HepG2 (cell line): ENCODE data around the gene FOLR3. TPM values are rescaled to one million over a fixed set of nuclear protein-coding genes. Genes with fewer than 3 reads are reported as not detected.

ENCODE experiments used
- ATAC-seq: fragments of 200-7000 bp; cut with Tn5 transposase; 3 replicates; pipeline ENCODE4 v1.9.1; 2020; ENCODE audit warnings: mild to moderate bottlenecking, moderate library complexity
- BruUV-seq: library from RNA; stranded (reverse); fragments of 400-500 nt; replicated peaks from 2 replicates; lab custom pipeline; 2021; lab: Mats Ljungman, UMichigan
- CTCF ChIA-PET: fragments of 300-600 bp; formaldehyde crosslinking; extraction: SDS; loops from one replicate; lab custom pipeline; 2021; ENCODE audit warnings: low total read pairs, inconsistent platforms, low intra/inter-chr PET ratio; lab: Yijun Ruan, JAX
- POLR2A ChIA-PET: fragments of 350-600 bp; sonication (Branson Sonifier 250); formaldehyde crosslinking; loops from one replicate; lab custom pipeline; 2020; ENCODE audit warnings: antibody characterized with exemption, inconsistent platforms; lab: Yijun Ruan, JAX
- DNase-seq: peaks from one replicate; pipeline ENCODE4 v3.0.0-alpha.2; 2015; ENCODE audit warnings: low spot score
- FAIRE-seq: peaks from 3 replicates; lab custom pipeline; 2011; peaks lifted over from hg19 to GRCh38; lab: Jason Lieb, UNC
- H2AFZ ChIP-seq: one replicate; pipeline ENCODE4 v1.6.1; 2011; ENCODE audit warnings: low read length, inconsistent platforms
- H3K27ac ChIP-seq: fragments of 300-600 bp; 3 replicates; pipeline ENCODE4 v1.8.0; 2011; ENCODE audit warnings: mixed run types, mild to moderate bottlenecking, mixed read lengths, low read length, inconsistent platforms; ENCODE audit not compliant: insufficient read depth; ENCODE audit errors: extremely low read length
- H3K27me3 ChIP-seq, 2 experiments: fragments of 200-600 bp in 1 of 2; 2 replicates in 1 of 2; 3 replicates in 1 of 2; pipeline versions ENCODE4 v1.6.0 to v1.8.0; 2011; ENCODE audit warnings: low read length in 2 of 2, mild to moderate bottlenecking in 2 of 2, moderate library complexity in 2 of 2, inconsistent platforms in 1 of 2; ENCODE audit not compliant: insufficient read depth in 2 of 2, control insufficient read depth in 1 of 2
- H3K36me3 ChIP-seq, 2 experiments: fragments of 200-600 bp in 1 of 2; replicated peaks in 1 of 2; 2 replicates in 1 of 2; 3 replicates in 1 of 2; pipeline versions ENCODE4 v1.5.1 to v1.8.0; 2011; ENCODE audit warnings: low read length in 2 of 2, inconsistent platforms in 1 of 2; ENCODE audit not compliant: insufficient read depth in 2 of 2, control insufficient read depth in 1 of 2
- H3K4me1 ChIP-seq: 2 replicates; pipeline ENCODE4 v1.5.1; 2012; ENCODE audit warnings: low read length, inconsistent platforms; ENCODE audit not compliant: insufficient read depth
- H3K4me2 ChIP-seq: 2 replicates; pipeline ENCODE4 v1.6.0; 2011; ENCODE audit warnings: low read depth, low read length, inconsistent platforms
- H3K4me3 ChIP-seq, 3 experiments: fragments of 200-600 bp in 1 of 3; sonication (generic), shearing (Covaris generic) in 1 of 3; replicated peaks in 1 of 3; 2 replicates each; pipeline ENCODE4 v1.5.1; 2011 to 2016; ENCODE audit warnings: low read length in 3 of 3, inconsistent platforms in 2 of 3, low read depth in 2 of 3, mild to moderate bottlenecking in 2 of 3, control low read depth in 1 of 3, mixed read lengths in 1 of 3; ENCODE audit not compliant: insufficient read depth in 1 of 3
- H3K79me2 ChIP-seq: one replicate; pipeline ENCODE4 v1.6.1; 2011; ENCODE audit warnings: low read length, inconsistent platforms; ENCODE audit not compliant: insufficient read depth
- H3K9ac ChIP-seq: 2 replicates; pipeline ENCODE4 v1.6.0; 2011; ENCODE audit warnings: mild to moderate bottlenecking, low read depth, low read length, inconsistent platforms; ENCODE audit not compliant: insufficient read depth
- H3K9me3 ChIP-seq: 2 replicates; pipeline ENCODE4 v1.5.1; 2012; ENCODE audit warnings: mild to moderate bottlenecking, low read length
- H4K20me1 ChIP-seq: 2 replicates; pipeline ENCODE4 v1.6.0; 2011; ENCODE audit warnings: inconsistent platforms, mild to moderate bottlenecking, low read length, moderate library complexity; ENCODE audit not compliant: insufficient read depth
- HMG20A ChIP-seq: IDR thresholded peaks from 2 replicates; pipeline ENCODE4 v1.6.1; 2016; ENCODE audit warnings: borderline replicate concordance
- KDM3A ChIP-seq: IDR thresholded peaks from 2 replicates; pipeline ENCODE4 v1.6.1; 2018; ENCODE audit warnings: low read depth, missing compliant biosample characterization
- KLF6 ChIP-seq: IDR thresholded peaks from 2 replicates; pipeline ENCODE4 v1.8.0; 2016; ENCODE audit warnings: missing biosample characterization, missing genetic modification reagents
- SKI ChIP-seq: fragments of 450-650 bp; IDR thresholded peaks from one replicate; pipeline ENCODE4 v1.6.1; 2018; ENCODE audit warnings: mild to moderate bottlenecking; ENCODE audit not compliant: partially characterized antibody
- YEATS2 ChIP-seq: sonication (generic); formaldehyde crosslinking; IDR thresholded peaks from 2 replicates; pipeline ENCODE4 v1.4.0; 2020; ENCODE audit warnings: missing genetic modification reagents, borderline replicate concordance
- ZNF205 ChIP-seq: IDR thresholded peaks from 2 replicates; pipeline ENCODE4 v1.6.1; 2018; ENCODE audit warnings: missing biosample characterization, missing genetic modification reagents
- ZNF879 ChIP-seq: sonication (generic); formaldehyde crosslinking; IDR thresholded peaks from 2 replicates; pipeline ENCODE4 v1.8.1; 2023; ENCODE audit warnings: missing genetic modification reagents
- WGBS: methylation state at CpG from one replicate; pipeline ENCODE4 v1.1.6; 2017; ENCODE audit warnings: low lambda C conversion rate; 5-methylcytosine and 5-hydroxymethylcytosine counted together
- in situ Hi-C: cut with HindIII; loops from 2 replicates; pipeline ENCODE4 v1.10.0; 2017; ENCODE audit warnings: low pct_unique_long_range_greater_than_20kb; ENCODE audit not compliant: extremely low pct_ligation_motif_present
- intact Hi-C: fragments of 100-400 bp; cut with micrococcal nuclease; formaldehyde crosslinking; loops from one replicate; pipeline ENCODE4 v1.10.0; 2022; ENCODE audit not compliant: unreplicated experiment
- polyA plus RNA-seq, 8 experiments: library from polyadenylated mRNA; depleted of rRNA in 3 of 8; stranded (reverse) in 7 of 8; unstranded in 1 of 8; fragments of >200 nt; fragmentation: Illumina TruSeq in 4 of 8; extraction: Trizol in 4 of 8; gene quantifications; 2 replicates each; pipeline versions ENCODE4 v1.2.1 to v1.2.3, GENCODE V29; 2011 to 2016; ENCODE audit warnings: low read depth in 4 of 8, missing spikeins in 1 of 8, mixed read lengths in 1 of 8; ENCODE audit not compliant: insufficient read depth in 1 of 8
- total RNA-seq, 5 experiments: library from RNA; depleted of rRNA; stranded (reverse); fragments of >200 nt; fragmentation: Illumina TruSeq; extraction: Trizol; gene quantifications; 2 replicates each; pipeline ENCODE4 v1.2.3, GENCODE V29; 2016; ENCODE audit warnings: low read depth in 1 of 5
- TF ChIP-seq, protein P1 (sequence below): sonication (generic); formaldehyde crosslinking; IDR thresholded peaks from 2 replicates; pipeline ENCODE4 v1.4.0; 2020; ENCODE audit warnings: missing genetic modification reagents
- TF ChIP-seq, protein P2 (sequence below): sonication (generic); formaldehyde crosslinking; IDR thresholded peaks from 2 replicates; pipeline ENCODE4 v1.4.0; 2020; ENCODE audit warnings: mild to moderate bottlenecking, missing genetic modification reagents
- TF ChIP-seq, protein P3 (sequence below): sonication (generic); formaldehyde crosslinking; IDR thresholded peaks from 2 replicates; pipeline ENCODE4 v1.5.0; 2020; ENCODE audit warnings: mild to moderate bottlenecking, missing genetic modification reagents, borderline replicate concordance
- TF ChIP-seq, protein P4 (sequence below): sonication (generic); formaldehyde crosslinking; IDR thresholded peaks from 2 replicates; pipeline ENCODE4 v1.4.0; 2020; ENCODE audit warnings: missing genetic modification reagents, borderline replicate concordance
- TF ChIP-seq, protein P5 (sequence below): sonication (generic); formaldehyde crosslinking; conservative IDR thresholded peaks from 2 replicates; pipeline ENCODE4 v1.5.0; 2020; ENCODE audit warnings: missing genetic modification reagents

FOLR3 gene
- total and polyA plus RNA-seq, 2 of the 13 experiments (the other 11 are each of a cell fraction or from before 2014, with no cell fraction given), result not detected

DNA sequence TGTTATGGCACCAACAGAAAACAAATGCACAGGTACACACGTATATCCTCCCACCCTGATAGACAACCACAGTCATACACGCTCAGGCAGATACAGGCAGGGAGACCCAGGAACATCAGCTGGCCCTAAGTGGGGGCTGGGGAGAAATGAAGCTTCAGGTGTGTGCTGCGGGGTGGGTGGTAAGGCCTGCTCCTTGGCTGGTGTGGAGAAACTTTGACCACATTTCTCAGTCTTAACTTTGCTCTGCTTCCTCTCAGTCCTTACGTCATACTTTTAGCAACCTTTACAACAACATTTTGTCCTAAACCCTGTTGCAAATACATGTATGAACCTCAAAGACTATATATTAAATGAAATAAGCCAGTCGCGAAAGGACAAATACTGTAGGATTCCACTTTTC, 16.3 kb upstream of the FOLR3 start (continued):
- no peak for TF ChIP-seq KLF6 (CRISPR knock-in tag)
- TF ChIP-seq, protein P1, sequence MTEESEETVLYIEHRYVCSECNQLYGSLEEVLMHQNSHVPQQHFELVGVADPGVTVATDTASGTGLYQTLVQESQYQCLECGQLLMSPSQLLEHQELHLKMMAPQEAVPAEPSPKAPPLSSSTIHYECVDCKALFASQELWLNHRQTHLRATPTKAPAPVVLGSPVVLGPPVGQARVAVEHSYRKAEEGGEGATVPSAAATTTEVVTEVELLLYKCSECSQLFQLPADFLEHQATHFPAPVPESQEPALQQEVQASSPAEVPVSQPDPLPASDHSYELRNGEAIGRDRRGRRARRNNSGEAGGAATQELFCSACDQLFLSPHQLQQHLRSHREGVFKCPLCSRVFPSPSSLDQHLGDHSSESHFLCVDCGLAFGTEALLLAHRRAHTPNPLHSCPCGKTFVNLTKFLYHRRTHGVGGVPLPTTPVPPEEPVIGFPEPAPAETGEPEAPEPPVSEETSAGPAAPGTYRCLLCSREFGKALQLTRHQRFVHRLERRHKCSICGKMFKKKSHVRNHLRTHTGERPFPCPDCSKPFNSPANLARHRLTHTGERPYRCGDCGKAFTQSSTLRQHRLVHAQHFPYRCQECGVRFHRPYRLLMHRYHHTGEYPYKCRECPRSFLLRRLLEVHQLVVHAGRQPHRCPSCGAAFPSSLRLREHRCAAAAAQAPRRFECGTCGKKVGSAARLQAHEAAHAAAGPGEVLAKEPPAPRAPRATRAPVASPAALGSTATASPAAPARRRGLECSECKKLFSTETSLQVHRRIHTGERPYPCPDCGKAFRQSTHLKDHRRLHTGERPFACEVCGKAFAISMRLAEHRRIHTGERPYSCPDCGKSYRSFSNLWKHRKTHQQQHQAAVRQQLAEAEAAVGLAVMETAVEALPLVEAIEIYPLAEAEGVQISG (CRISPR knock-in tag), result no peak
- TF ChIP-seq ZNF879 (CRISPR knock-in tag), result no peak

DNA sequence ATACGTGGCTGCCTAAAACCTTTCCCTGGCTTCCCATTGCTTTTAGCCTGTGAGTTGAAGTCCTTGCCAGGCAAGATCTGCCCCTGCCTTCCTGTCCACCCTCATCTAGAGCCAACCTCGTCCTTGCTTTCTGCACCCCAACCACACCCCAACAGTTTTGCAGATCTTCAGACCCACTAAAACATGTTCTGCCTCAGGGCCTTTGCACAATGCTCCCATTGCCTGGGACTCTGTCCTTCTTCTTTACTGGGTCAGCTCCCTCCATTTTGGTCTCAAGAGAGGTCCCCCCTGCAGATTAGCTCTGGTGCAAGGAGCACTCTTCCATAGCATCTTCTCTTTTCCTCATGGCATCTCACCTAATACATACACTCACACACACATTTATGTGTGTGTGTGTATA, 14.6 kb upstream of the FOLR3 start:
- no peak for FAIRE-seq
- no peak overlapping the region for H2AFZ ChIP-seq
- ChIA-PET POLR2A (no interaction called here), CTCF (no interaction called here)
- no peak overlapping the region for H3K4me3 ChIP-seq
- ATAC-seq, result no peak
- no peaks in the 10 kb centered on the region for H4K20me1 ChIP-seq
- no peaks in the 10 kb centered on the region for H3K36me3 ChIP-seq
- no peak overlapping the region for H3K27ac ChIP-seq
- no peaks in the 10 kb centered on the region for H3K79me2 ChIP-seq
- DNase-seq, result no peak
- H3K9me3 ChIP-seq, result no peaks in the 10 kb centered on the region
- in situ Hi-C loops (no loop called here), intact Hi-C loops (no loop called here)
- peaks cover 6% of the 10 kb centered on the region; the same call in 1 of the 2 replicates for H3K4me1 ChIP-seq
- no TSS peak for BruUV-seq
- H3K4me2 ChIP-seq, result no peak overlapping the region
- WGBS, result 62% methylated on average over 2 of the region's 2 CpGs
- H3K9ac ChIP-seq, result no peak overlapping the region
- peaks cover 1 to 12% of the 10 kb centered on the region in 2 experiments; a peak in 2 of 5 replicates for H3K27me3 ChIP-seq
- TF ChIP-seq, protein P2, sequence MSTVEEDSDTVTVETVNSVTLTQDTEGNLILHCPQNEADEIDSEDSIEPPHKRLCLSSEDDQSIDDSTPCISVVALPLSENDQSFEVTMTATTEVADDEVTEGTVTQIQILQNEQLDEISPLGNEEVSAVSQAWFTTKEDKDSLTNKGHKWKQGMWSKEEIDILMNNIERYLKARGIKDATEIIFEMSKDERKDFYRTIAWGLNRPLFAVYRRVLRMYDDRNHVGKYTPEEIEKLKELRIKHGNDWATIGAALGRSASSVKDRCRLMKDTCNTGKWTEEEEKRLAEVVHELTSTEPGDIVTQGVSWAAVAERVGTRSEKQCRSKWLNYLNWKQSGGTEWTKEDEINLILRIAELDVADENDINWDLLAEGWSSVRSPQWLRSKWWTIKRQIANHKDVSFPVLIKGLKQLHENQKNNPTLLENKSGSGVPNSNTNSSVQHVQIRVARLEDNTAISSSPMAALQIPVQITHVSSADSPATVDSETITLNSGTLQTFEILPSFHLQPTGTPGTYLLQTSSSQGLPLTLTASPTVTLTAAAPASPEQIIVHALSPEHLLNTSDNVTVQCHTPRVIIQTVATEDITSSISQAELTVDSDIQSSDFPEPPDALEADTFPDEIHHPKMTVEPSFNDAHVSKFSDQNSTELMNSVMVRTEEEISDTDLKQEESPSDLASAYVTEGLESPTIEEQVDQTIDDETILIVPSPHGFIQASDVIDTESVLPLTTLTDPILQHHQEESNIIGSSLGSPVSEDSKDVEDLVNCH (CRISPR knock-in tag), result no peak
- TF ChIP-seq, protein P3, sequence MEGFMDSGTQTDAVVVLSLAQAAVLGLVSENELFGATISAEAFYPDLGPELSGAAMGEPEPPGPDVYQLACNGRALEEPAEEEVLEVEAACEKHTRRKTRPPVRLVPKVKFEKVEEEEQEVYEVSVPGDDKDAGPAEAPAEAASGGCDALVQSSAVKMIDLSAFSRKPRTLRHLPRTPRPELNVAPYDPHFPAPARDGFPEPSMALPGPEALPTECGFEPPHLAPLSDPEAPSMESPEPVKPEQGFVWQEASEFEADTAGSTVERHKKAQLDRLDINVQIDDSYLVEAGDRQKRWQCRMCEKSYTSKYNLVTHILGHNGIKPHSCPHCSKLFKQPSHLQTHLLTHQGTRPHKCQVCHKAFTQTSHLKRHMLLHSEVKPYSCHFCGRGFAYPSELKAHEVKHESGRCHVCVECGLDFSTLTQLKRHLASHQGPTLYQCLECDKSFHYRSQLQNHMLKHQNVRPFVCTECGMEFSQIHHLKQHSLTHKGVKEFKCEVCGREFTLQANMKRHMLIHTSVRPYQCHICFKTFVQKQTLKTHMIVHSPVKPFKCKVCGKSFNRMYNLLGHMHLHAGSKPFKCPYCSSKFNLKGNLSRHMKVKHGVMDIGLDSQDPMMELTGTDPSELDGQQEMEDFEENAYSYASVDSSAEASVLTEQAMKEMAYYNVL (CRISPR knock-in tag), result no peak
- TF ChIP-seq, protein P4, sequence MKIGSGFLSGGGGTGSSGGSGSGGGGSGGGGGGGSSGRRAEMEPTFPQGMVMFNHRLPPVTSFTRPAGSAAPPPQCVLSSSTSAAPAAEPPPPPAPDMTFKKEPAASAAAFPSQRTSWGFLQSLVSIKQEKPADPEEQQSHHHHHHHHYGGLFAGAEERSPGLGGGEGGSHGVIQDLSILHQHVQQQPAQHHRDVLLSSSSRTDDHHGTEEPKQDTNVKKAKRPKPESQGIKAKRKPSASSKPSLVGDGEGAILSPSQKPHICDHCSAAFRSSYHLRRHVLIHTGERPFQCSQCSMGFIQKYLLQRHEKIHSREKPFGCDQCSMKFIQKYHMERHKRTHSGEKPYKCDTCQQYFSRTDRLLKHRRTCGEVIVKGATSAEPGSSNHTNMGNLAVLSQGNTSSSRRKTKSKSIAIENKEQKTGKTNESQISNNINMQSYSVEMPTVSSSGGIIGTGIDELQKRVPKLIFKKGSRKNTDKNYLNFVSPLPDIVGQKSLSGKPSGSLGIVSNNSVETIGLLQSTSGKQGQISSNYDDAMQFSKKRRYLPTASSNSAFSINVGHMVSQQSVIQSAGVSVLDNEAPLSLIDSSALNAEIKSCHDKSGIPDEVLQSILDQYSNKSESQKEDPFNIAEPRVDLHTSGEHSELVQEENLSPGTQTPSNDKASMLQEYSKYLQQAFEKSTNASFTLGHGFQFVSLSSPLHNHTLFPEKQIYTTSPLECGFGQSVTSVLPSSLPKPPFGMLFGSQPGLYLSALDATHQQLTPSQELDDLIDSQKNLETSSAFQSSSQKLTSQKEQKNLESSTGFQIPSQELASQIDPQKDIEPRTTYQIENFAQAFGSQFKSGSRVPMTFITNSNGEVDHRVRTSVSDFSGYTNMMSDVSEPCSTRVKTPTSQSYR (CRISPR knock-in tag), result no peak
- no peak for TF ChIP-seq SKI
- TF ChIP-seq YEATS2, result no peak
- TF ChIP-seq, protein P5, sequence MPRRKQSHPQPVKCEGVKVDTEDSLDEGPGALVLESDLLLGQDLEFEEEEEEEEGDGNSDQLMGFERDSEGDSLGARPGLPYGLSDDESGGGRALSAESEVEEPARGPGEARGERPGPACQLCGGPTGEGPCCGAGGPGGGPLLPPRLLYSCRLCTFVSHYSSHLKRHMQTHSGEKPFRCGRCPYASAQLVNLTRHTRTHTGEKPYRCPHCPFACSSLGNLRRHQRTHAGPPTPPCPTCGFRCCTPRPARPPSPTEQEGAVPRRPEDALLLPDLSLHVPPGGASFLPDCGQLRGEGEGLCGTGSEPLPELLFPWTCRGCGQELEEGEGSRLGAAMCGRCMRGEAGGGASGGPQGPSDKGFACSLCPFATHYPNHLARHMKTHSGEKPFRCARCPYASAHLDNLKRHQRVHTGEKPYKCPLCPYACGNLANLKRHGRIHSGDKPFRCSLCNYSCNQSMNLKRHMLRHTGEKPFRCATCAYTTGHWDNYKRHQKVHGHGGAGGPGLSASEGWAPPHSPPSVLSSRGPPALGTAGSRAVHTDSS (CRISPR knock-in tag), result no peak
- no peak for TF ChIP-seq KDM3A (CRISPR knock-in tag)
- no peak for TF ChIP-seq HMG20A
- TF ChIP-seq ZNF205 (CRISPR knock-in tag), result no peak
